ENCODE data around the gene USP24.
"Not testable (repeated sequence)": the region's sequence is repeated elsewhere in the genome, so short reads cannot be mapped to it uniquely, and the experiment has no call there.

The USP24 gene

DNA sequence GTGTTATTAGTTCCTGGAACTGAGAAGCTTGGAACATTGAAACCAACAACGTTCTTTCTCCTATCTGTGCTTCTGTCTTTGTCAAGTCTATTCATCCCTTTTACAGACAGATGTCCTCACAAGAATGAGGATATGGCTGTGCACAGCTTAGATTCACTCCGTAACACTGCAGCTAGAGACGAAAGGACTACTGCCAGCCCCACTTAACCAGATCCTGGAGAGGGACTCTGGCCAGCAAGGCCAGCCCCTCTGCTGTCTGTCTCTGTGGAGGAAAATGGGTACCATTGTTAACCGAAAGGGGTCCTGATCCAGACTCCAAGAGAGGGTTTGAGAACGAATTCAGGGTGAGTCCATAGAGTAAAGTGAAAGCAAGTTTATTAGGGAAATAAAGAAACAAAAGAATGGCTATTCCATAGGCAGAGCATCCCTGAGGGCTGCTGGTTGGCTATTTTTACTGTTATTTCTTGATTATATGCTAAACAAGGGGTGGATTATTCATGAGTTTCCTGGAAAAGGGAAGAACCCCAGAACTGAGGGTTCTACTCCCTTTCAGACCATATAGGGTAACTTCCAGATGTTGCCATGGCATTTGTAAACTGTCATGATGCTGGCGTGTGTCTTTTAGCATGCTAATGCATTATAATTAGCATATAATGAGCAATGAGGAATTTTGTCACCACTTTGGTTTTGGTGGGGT lies 17.4 kb upstream of the USP24 start:
- in situ Hi-C loops (cut with MboI; ENCODE audit: low sequenced_read_pairs) = no loop called here

DNA sequence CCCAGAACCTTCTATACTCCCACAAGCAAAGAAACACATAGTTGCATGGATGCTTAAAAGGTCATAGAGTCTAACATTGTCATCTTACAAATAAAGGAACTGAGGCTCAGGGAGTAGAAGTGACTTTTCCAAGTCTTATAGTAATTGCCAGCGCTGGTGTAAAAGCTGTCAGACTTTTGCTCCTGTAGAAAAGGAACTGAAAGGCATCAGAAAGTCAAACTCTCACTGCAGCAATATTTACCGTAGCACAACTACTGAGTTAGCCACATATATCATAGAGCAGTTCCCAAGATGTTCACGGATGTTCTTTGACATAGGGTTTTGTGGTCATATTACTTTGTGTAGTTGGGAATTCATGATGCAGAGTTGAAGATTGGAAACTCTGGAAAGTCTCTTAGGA lies 16.6 kb upstream of the USP24 start:
- in situ Hi-C loops (cut with MboI; ENCODE audit: low sequenced_read_pairs) = no loop called here

DNA sequence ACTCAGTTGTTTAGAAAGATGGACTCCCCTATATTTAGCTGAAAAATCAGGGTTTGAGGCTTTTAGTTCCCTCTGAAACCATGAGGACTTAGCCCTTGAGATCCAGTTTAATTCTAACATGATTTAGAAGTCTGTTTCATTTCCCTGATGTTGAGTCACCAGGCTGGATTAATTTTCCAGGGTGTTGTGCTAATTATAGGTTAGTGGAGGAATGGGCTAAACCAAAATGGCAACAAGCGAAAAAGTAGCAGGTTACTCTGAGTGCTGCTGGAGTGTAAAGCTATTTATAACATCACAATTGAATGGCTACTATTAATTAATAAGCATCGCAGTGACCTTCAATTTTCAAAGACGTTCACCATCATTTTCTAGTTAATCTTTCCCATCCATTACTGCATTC lies 15.5 kb upstream of the USP24 start:
- in situ Hi-C loops (cut with MboI; ENCODE audit: low sequenced_read_pairs) = no loop called here

DNA sequence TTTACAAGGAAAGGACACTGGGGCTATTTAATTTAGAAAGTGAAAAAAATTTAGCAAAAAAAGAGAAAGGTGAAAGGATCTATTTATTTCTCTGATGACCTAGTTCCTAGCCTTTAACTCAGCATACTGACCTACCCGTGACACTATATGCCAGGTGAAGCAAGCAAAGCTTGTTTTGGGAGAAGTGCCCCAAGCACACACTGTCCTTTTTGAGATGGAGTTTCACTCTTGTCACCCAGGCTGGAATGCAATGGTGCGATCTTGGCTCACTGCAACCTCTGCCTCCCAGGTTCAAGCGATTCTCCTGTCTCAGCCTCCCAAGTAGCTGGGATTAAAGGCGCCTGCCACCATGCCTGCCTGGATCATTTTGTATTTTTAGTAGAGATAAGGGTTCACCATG lies 14.6 kb upstream of the USP24 start:
- in situ Hi-C loops (cut with MboI; ENCODE audit: low sequenced_read_pairs) = not testable (repeated sequence)

DNA sequence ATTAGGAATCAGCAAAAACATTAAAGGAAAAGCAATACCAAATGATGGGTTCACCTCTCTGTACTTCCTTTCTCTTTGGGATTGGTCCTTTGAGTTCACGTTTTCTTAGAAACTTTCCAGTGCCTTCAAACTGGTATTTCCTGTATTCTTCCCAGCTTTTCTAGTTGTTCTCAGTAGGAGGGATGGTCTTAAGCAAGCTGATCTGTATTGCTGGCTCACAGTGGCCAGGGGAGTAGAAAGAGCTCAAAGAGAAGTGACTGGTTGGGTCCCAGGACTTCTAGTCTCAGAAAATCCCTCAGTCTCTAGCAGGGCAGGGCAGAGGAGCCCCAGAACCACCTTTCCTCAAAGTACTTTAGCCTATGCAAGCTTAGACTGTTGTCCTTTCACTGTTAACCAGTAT lies 10.1 kb upstream of the USP24 start:
- in situ Hi-C loops (cut with MboI; ENCODE audit: low sequenced_read_pairs) = no loop called here

DNA sequence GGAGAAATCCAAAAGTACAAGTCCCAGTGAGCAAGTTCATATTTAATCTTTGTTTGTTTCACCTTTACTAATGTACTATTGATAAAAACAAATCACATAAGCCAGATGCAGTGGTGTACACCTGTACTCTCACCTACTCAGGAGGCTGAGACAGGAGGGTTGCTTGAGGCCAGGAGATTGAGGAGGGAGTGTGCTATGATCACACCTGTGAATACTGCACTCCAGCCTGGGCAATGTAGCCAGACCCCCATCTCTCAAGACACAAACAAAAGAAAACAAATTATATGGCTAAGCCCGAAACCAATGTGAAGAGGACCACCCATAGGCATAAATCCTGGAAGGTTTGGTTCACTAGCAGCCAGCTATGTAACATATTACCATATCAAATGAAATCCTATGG lies 9.6 kb upstream of the USP24 start:
- in situ Hi-C loops (cut with MboI; ENCODE audit: low sequenced_read_pairs) = no loop called here

DNA sequence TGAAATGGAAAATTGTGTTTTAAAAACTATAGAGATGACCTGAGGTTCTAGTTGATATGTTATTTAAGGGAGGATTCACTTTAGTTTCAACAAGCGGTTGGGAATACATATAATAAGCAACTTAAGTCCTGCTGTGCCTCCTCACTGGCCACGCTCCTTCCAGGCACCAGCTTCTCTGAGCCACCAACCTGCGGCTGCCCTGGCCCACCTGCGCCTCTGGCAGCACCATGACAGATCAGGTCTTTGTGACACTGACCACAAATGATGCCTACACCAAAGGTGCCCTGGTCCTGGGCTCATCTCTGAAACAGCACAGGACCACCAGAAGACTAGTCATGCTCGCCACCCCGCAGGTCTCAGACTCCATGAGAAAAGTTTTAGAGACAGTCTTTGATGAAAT lies 7.0 kb upstream of the USP24 start:
- in situ Hi-C loops (cut with MboI; ENCODE audit: low sequenced_read_pairs) = no loop called here

DNA sequence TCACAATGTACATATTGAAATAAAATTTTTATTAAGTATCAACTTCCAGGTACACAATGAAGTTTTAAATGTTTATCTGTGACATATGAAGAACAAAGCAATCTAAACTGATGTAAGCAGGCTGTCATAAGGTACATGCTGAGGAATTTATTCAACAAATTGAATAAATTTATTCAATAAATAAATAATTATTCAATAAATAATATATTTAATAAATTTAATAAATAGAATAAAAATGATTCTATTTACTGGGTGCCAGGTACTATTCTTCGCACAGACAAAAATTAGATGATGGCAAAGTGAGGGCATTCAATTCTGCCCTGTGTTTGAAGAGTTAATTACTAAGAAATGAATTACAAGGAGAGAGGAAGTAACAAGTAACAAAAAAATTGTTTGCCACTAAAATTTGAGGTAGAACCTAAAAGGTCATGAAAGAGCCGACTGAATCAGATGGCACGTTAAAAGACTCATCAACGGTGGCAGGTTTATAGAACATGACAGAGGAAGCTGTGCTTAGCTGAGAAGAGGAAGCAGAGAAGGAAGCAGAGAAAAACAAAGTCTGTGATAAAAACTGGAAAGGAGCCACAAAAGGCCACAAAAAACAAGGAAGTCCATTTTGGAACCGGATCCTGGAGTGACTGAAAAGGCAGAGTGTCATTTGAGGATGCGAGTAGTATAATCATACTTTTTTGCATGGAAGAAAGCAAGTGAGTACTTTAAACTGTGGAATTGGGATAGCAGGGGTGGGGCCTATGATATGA lies 2.2 kb upstream of the USP24 start:
- in situ Hi-C loops (cut with MboI; ENCODE audit: low sequenced_read_pairs) = no loop called here

DNA sequence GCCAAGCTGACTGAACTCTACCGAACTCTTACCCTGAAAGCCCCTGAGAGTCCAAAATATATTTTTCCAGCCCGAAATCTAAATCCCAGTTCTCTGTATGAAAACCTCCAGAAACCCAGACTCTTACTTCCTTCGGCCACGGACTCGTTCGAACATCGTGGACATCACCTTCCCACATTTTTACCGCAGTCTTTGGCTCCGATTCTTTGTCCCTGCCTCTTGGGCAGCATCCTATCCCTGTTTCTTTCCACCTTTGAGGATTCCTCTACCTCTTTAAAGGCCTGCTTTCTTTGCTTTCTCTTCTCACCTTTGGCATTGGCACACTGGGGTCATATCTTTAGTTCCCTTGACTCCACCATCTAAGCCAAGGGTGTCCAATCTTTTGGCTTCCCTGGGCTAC lies 932 bp upstream of the USP24 start:
- in situ Hi-C loops (cut with MboI; ENCODE audit: low sequenced_read_pairs) = no loop called here

DNA sequence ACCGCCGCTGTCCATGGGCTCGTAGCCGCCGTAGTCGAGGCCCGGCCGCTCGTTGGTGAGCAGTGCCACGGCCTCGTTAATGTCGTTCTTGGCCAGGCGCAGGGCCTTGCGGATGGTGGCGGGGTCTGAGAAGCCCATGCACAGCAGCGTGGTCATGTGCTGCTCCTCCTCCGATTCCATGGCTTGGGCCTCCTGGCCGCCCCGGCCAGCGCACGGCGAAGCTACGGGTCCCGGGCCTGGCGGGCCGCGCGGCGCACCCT lies 300 bp downstream of the USP24 start:
- in situ Hi-C loops (cut with MboI; ENCODE audit: low sequenced_read_pairs) = no loop called here

DNA sequence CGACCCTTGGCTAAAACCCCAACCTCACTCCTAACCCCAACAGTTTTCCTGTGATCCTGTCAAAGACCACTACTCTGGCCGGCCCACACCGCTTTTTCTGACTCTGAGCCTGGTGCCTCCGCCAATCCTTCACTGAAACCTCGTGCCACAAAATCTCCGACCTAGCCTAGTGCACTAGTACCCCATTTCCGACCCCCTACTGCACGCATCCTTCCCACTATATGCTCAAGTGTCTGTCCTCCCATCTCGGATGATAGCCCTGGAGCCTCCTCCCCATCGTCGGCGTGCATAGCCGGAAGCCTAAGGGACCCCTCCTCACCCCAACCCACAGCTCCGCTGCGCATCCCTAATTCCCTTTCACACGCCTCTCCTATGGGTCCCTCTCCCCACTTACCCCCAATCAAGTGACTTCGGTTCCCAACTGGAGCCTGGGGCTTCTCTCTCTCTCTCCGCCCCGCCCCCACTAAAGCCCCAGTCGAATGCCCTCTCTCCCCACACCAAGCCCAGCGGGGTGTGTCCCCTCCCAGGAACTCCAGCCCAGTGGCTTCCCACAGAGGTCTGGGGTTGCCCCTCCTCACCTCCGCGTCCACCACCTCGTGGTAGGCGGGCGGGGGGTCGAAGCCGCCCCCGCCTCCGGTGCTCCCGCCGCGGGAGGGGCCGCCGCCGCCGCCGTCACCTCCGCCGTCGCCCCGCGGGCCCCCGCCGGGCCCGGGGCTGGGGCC lies 791 bp downstream of the USP24 start:
- in situ Hi-C loops (cut with MboI; ENCODE audit: low sequenced_read_pairs) = no loop called here

DNA sequence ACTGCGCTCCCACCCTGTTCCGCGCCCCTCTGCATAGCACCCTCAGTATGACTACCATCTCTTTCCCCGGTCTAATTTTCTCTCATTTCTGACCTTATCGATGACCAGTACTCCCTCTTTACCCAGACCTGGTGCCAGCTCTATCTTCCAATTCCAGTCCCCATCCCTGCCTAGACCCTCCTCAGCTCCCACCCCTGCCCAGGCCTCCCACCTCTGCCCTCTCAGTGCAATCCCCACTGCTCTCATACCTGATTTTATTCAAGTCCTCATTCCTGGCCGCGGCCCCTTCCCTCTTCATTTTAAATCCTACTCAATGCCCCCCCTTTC lies 1.3 kb downstream of the USP24 start:
- in situ Hi-C loops (cut with MboI; ENCODE audit: low sequenced_read_pairs) = no loop called here

DNA sequence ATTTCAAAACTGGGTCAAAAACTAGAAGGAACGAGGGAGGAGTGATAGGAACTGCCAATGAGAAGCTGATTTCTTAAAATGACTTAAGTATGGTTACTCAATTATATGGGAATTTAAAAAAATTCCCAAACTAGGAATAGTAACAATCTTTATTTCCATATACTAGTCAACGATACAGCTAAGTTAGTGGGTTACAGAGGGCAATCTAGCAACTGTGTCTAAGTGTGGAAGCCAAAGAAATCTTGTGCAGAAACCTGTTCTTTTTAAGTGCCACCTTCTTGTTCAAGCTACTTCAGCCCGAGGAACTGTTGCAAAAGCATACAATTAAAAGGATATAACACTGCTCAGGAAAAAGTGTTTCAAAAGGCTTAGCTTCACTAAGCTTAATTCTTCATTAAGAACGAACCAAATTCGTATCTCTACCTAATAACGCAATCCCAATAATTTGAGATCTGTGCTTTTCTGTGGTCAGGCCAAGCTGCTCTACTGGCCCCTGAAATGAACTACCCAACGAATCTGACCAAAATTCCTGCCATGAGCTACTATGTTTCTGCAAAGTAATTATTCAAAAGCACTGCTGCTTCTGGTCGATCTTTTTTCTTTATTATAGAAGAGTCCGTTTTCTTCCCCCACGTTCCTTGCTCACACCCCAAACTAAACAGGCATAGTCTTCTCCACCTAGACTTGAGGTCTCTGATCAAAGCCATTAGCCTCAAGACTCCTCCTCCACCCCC lies 1.8 kb downstream of the USP24 start:
- in situ Hi-C loops (cut with MboI; ENCODE audit: low sequenced_read_pairs) = no loop called here

DNA sequence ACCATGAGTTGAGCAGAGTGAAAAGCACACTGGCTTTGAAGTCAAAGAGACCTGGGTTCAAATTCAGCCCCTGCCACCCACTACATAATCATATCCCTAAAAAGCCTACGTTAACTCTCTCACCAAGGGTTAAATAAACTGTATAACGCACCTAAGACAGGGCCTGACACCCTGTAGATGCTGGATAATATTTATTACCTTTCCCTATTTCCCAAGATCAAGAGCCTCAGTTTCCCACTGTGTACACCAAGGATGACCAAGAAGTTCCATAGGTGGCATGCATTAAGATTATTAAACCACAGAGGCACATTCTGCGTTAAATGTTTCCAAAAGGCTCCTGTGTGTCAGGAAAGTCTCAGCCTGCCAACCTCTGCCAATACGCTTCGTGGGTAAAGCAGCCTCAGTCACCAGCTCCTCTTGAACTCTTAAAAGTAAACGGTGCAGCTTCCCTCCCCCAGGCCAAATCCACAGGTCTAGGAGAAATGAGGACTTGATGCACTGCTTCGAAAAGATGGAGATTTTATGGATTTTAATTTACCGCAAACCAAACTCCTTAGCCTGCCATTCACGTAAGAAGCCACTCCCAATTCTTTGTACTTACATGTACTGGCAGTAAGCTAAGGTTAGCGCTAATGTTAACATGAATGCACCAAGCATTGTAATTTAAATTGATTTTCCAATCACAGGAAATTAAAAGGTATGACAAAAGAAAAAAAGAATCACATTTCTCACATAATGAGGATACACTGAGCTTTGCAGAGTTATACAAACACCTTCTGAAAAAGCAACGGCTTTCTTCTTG lies 2.6 kb downstream of the USP24 start:
- in situ Hi-C loops (cut with MboI; ENCODE audit: low sequenced_read_pairs) = no loop called here

DNA sequence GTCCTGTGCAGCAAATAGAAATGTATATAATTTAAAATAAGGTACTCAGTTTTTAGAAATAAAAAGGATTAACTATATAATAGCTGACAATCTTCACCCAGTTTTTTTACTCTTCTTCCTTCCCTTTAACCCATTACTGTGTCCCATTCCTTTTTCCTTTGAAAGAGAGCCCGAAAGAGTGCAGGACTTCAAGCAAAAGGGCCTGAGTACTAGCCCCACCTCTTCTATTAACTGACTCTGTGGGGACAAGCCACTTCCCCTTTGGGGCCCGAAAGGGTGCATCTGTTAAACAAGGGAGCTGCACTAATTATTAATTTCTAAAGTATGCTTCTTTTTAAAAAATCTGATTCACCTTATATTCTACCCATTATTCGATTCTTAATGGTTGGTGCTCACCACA lies 3.3 kb downstream of the USP24 start:
- in situ Hi-C loops (cut with MboI; ENCODE audit: low sequenced_read_pairs) = no loop called here

DNA sequence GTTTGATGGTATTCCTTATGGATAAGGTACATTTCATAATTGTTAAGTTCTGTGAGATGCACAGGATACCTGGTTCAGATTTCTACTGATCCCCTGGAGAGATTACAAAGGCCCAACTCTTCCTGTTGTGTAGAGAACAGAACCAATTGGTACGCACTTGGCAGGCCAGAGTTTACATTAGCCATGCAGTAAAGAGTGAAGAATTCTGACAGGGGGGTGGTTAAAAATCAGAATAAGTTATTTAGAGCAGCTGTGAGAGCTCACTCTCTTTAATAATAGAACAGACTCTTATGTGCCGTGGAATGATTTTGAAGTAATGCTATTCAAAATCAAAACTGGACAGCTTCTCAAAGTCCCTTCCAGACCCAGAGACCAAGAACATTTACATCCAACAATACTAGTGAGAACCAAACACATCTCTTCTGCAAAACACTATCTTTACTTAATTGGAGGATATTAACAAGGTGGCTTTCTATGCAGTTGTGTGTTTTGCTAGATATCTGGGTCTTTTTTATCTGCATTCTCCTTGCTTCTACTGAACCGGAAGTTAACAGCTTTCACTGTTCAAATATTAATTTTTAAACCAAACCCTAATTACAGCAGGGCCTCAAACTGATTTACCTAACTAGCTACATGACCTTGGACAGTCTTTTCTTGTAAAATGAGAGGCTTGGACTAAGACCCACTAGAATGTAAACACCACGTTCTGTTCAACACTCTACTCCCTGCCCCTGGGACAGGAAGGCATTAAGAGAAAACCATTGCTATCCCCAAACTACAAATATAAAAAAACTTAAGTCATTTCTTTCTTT lies 4.0 kb downstream of the USP24 start:
- in situ Hi-C loops (cut with MboI; ENCODE audit: low sequenced_read_pairs) = no loop called here

DNA sequence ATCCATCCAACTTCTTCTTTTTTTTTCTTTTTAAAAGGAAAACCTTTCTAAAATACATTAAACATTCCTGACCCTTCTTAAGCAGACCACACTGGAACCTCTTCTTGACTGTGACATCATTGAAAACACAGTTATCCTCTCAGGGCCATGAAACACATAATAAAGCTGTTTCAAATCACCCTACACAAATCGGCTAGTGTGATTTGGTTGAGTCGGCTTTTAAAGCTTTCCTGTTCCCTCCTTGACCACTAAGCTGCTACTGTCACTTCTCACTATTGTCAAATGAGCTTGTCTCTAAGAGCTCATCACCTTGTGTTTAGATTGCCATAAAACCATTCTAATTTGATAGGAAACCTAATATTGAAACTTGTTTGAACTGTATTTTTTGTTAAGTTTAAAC lies 5.9 kb downstream of the USP24 start:
- in situ Hi-C loops (cut with MboI; ENCODE audit: low sequenced_read_pairs) = no loop called here

DNA sequence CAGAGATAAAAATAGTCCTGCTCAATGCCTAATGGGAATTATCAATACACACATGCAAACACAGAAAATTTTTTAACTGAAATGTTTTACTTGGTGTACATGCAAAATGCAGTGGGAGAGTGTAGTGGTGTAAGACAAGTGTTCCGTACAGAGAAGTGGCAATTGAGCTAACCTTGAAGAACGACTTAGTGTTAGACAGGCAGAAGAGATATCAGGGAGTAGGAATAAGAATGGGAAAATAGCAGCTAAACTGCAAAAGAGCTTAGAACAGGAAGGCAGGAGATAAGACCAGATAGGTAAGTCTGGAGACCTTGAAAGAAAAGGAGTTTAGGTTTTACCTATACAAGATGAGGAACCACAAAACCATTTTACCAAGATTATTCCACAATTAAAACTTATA lies 9.0 kb downstream of the USP24 start:
- in situ Hi-C loops (cut with MboI; ENCODE audit: low sequenced_read_pairs) = no loop called here

DNA sequence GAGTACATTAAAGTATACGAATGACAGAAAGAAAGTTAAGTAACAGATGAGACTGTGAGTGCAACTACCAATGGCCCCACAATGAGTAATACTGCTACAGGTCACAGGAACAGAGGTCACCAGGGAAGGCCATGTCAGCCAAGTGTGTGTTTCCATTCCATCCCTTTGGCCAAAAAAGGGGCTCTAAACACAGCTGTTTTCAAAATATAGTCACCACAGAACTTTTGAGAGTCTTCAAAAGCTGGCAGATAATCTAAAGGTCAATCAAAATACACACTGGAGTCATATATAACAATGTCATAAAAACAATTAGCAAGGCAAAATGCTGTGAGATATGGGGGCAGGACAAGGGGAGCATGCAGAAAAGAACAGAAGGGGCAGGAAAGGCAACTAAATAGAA lies 10.2 kb downstream of the USP24 start:
- in situ Hi-C loops (cut with MboI; ENCODE audit: low sequenced_read_pairs) = no loop called here

DNA sequence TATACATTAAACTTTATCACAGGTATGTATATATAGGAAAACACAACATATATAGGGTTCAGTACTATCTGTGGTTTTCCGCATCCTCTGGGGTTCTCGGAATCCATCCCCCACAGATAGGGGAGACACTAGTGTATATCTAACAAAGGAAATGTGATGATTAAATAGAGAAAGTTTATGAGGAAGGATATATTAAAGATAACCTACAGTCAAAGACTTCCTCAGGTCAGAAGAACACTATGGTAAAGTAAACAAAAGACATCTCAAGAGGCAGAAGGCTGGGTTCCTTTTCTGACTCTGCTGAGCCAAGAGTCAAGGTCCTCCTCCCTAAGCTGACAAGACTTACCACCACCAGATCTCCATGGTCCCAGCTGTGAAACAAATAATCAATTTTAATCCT lies 12.1 kb downstream of the USP24 start:
- in situ Hi-C loops (cut with MboI; ENCODE audit: low sequenced_read_pairs) = no loop called here
